IPS DF 4.7 (cell line): ENCODE data around the gene MAN2A1.

ENCODE experiments used
- DNase-seq: peaks from one replicate; pipeline ENCODE4 v3.0.0-alpha.2; 2013; ENCODE audit warnings: low spot score; ENCODE audit errors: extremely low read depth

MAN2A1 gene

DNA sequence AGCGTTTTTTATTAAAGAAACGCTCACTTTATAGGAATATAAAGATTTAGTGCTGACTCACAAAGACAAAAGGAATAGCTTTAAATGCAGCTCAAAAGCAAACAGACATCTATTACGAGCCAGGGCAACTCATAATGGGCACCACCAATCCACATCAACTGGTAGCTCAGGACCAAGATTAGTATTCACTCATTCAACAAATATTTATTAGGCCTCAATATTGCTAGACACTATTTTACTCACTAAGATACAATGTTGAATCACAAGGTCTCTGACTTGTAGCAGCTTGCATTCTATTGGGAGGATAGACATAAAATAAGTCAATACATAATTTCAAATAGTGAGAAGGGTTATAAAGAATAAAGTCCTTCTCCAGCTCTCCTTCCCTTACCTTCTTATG is 8.0 kb upstream of the MAN2A1 start:
- no peak for DNase-seq

DNA sequence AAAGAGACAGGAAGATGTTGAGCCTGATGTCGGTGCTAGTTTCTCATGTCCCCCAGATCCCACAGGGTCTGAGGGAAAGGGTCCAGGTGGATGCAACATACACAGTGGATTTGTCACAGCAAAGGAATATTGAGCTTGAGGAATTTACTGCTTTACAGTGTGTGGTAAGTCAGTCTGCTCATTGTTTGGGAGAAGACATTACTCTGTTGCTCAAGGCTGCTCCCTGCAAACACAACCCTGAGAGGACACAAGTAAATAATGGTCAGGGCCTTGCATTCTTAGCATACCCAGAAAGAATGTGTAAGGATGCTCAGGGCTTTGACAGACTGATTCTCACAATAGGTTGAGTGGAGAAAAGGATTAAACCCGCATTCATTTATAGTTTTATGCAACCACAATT is 7.3 kb upstream of the MAN2A1 start:
- no peak for DNase-seq

DNA sequence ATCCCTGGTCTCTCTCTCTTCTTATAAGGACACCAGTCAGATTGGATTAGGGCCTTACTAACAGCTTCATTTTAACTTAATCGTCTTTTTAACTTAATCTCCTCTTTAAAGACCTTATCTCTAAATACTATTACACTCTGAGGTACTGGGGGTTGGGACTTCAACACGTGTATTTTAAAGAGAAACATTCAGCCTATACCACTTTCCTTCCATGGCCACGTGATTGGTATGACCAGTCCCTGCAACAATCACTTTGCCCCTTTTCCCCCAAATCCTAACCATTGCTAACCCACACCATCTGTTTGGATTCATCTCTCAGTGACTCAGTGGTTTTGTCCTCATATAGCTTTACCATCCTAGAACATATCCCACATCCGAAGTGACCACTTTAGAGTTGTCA is 3.8 kb upstream of the MAN2A1 start:
- DNase-seq: no peak

DNA sequence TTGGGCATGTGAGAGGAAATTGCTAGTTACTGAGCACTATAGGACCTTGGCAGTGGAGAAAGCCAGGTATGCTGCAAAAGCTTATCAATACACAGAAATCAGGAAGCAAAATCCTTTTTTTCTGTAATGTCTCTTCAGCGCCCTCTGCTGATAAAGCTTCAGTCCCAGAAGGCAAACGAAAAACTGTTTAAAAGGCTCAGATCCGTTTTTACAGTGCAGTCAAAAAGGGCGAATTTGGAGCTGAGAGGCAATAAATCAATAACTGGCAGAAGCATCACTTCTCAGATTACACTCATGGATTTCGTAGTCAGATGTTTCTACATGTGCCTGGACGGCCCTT is 1.1 kb upstream of the MAN2A1 start:
- peak; percentile 49 for DNase-seq

DNA sequence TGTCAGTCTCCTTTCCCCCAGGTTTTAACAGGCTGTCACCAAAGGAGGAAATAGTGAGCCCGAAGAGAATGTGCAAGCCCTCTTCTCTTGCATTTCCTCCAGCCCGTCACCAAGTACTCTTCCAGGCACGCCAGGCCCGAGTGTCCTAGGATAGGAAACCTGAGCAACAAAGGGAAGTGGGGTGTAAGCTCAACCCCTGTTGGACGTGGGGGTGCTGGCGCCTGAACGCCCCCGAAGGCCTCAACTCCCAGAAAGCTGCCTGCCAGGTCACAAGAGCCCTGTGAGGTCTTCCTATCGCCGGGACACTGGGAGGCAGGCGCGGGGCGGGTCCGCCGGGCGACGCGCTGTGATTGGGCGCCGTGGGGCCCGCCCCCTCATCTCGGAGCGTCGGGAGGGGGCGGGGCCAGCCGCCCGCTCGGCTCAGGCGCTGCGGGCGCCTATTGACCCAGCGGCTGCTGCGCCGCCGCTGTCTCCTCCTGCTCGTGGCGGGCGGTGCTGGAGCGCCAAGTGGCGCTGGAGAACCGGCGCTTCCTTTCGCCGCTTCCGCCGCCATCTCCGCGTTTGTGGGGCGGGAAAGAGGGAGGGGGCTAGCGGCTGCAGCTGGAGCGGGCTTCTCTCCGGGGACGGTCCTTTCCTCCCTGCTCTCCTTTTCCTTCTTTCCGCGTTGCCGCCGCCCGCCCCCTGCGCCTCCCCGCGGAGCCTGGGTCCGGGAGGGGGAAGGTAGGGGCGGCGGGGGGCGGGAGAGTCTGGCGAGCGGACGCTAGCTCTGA is 572 bp upstream of the MAN2A1 start:
- DNase-seq: no peak

DNA sequence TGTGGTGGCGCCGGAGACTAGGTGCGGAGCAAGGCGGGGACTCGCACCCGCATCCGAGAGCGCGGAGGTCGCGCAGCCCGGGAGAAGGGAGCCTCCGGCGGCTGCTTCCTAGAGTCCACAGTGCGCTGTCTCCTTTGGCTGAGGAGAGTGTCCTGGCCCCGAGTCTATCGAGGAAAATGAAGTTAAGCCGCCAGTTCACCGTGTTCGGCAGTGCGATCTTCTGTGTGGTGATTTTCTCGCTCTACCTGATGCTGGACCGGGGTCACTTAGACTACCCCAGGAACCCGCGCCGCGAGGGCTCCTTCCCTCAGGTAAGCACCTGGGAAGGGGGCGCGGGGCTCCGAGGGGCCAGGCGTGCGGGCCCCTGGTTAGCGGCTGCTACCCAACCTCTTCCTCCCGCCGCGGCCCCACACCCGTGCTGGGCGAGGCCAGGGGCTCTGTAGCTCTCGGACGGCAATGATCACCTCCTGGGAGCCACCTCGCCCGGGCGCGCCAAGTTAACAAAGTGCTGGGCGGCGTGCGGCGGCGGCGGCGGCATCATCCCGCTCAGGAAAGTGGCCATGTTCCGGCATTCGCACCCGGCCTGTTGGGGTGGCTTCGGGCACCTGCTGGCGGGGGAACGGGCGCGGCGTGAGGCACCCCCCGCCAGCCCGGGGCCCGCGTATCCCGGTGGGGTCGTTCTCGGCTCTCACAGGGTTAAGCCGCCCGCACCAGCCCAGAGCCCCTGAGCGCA is 681 bp downstream of the MAN2A1 start:
- no peak for DNase-seq

DNA sequence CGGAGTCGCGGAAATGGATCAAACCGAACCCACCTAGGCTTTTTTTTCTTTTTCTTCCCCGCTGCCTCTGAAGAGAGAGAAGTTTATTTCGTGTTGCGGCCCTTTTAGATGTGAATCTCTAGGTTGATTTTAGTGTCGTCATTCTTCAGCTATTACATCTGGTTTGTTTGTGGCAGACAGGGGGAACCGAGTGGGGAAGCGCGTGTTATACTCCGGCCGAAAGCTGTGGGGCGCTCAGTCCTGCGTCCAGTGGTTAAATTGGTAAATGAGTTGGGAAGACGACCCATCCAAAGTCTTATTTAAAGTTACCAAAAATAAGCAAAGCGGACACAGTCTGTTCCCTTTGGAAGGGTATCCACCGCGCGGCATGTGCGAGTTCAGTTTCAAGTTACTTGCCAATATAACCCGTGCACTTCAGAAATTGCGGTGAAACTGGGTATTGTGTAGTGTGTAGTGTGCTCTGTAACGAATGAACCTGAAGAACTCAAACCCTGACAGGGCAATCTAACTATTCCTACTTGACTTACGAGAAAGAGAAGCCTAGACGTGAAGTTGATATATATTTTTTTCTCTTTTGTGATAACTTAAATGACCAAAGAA is 1.3 kb downstream of the MAN2A1 start:
- DNase-seq: no peak

DNA sequence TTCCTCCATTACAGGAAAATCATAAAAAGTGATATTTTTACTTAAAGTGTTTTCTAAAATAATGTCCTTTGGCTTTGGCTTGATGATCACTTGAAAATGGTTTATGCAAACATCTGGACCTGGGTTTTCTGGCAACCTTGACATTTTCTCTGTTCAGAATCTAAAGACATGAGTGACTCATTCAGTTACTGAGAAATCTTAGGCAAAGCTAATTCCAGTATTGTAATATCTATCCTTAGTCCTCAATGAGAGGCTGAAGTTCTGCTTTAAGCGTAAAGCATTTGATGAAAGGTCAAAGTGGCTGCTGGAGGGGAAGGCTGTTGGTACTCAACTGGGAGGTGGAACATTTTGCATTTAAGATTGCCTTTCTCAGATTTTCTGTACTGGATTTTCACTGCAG is 2.3 kb downstream of the MAN2A1 start:
- no peak for DNase-seq

DNA sequence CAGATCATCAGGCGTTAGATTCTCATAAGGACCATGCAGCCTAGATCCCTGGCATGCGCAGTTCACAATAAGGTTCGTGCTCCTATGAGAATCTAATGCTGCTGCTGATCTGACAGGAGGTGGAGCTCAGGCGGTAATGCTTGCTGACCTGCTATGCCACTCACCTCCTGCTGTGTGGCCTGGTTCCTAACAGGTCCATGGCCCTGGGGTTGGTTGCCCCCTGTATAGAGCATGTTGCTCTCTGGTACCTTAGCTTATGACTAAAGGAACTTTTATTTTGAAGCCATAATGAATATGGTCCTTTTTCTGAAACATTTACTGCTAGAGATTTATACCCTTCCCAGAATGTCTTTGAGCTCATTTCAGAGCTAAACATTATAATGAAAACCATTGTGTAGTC is 3.1 kb downstream of the MAN2A1 start:
- no peak for DNase-seq

DNA sequence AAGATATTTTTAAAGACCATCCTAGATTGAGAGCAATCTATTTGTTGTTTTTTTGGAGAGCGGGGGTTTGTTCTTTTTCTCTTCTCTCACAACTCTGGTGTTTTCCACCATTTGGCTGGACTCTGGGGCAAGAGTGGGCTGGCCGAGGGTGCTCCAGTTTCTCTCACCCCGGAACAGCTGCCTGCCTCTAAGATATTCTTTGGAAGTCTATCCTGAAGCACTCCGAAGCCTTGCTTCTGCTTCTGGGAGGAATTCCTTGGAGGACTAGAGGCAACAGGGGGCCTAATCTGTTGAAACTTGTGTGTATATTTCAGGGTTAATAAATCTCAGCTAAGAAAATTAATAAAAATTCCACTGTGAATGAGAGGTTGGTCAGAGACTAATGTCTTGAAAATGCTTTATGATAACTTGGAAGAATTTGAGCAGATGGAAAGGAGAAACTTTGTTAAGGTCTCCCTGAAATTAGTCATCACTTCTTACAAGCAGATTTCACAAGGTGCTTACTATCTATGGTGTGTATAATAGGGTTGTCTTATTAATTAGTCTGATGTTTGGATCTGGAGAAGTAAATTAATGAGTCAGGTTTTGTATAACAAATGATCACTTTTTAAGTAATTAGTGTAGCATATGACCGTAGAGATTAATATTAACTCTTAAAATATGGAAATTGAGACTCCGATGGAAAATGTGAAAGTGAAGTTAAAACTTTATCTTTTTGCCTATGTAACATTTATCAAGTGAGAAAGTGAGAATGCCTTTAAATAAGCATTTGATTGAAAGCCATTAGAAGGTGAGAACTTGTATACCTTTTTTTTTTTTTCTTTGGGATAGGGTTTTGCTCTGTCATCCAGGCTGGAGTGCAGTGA is 4.0 kb downstream of the MAN2A1 start:
- DNase-seq: no peak

DNA sequence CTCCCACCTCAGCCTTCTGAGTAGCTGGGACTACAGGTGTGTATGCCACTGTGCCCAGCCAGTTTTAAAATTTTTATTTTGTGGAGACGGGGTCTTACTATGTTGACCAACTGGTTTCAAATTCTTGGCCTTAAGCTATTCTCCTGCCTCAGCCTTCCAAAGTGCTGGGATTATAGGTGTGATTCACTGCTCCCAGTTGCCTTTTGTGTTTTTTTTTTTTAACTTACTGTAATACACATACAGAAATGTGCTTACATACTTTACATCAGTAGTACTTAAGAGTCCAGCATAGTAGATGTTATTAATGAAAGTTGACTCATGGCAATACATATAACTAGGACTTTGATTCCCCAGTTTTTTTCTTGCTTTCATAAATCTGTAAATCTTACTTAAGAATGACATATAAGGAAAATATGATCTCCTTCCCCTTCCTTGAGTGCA is 4.7 kb downstream of the MAN2A1 start:
- no peak for DNase-seq

DNA sequence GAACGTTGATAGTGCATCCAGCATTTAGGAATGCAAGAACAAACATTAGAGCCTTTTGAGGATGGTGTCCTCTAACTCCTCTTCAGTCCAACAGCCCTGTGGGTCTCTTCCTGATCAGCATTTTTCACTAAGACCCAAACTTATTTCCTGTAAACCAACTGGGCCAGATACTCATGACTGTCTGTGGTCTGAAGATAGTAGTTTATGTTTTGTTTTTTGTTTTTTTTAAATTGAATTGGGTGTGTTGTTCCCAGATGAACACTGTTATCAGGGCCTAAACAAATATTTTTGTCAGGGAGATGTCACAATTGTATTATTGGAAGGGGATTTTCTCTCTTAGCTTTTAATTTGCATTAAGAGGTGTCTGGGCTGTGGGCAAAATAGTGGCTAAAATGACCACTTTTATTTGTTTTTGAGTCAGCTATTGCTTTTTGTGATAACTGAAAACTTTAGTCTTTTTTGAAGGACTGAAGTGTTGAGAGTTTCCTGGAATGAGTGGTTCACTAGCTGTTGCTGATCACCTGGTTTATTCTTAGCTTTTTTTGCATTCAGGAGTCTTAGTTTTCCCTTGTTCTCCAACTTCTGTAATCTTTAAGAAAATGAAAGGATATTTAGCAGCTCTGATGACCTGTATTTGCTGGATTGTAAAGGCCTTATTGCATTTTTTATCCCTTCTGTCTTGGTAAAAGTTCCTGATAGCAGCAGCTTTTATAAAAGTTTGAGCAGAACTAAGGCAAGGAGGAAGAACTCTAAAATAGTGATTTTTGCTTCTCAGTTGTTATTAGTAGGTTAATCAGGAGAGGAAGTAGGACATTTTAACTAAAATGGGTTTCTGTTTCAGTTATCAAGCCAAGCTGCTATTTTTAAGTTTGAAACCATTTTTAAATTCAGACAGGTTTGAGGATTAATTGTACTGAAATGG is 5.5 kb downstream of the MAN2A1 start:
- no peak for DNase-seq

DNA sequence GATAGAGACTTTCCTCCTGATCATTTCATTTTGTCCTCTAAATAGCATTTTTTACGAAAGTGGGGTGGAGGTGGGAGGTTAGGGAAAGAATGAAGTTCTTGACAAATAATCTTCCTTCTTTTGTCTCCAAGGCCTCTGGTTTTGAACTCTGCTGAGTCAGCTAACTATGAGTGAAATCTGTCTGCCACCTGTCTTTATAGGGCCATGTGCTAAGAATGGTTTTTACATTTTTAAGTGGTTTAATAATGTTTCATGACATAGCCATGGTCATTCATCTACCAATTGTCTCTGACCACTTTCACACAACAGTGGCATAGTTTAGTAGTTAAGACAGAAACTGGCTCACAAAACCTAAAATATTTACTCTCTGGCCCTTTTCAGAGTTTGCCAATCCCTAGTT is 7.6 kb downstream of the MAN2A1 start:
- no peak for DNase-seq

DNA sequence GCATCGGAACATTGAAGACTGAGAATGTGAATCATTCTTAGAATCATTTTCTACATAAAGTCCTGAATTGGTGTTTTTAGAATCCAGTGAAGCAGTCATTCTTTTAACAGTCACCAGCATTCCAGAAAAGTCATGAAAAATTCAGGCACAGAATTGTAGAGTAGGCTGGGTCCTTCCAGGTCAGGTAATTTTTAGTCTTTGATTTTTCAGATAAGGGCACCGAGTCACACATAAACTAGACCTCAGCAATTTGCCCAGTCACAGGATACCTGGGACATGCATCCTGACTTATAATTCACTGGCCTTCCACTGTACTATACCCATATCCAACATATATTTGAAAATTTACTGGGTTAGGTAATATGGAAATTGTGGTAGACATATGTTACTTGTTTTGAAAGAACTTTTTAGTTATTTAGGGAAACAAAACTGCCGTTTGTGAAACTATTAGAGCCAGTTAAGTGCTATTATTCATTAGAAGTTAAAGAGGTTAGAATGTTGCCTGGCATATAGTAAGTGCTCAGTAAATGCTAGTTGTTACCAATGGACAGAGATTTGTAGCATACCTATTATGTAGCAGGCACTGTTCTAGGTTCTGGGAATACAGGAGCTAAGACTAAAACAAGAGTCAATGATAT is 10.9 kb downstream of the MAN2A1 start:
- no peak for DNase-seq

DNA sequence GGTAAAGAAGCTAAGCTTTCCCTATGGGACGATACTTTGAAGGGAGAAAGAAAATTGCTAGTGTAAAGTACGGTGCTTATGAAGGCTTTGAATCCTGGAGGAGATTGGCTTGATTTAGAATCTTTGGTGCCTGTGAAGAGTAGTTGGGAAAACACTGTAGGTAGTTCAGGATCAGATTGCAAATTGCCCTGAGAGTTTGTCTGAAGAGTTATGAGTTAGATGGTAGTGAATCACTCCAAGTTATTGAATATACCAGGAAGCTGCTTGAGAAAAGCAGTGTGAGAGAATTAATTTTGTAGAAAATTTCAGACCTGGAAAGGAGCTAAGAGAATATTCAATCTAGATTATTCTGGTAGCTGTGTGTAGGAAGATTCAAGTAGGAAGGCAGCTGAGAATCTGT is 11.5 kb downstream of the MAN2A1 start:
- no peak for DNase-seq

DNA sequence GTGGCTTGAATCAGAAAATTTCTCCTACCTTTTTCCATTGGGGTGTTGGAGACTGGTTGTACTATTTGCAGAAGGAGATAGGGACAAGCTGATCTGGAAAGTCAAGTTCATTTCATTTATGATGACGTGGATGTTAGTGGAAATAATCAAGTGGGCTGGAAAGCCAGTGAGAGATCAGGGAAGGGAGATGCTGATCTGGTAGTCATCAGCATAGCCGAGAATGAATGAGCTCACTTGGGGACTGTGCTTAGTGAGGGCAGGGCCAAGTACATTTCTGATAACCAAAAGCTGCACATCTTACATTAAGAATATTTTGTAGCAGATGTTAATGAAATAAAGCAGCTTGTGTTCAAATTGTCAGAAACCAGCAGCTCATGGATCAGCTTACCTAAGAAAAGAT is 12.1 kb downstream of the MAN2A1 start:
- no peak for DNase-seq

DNA sequence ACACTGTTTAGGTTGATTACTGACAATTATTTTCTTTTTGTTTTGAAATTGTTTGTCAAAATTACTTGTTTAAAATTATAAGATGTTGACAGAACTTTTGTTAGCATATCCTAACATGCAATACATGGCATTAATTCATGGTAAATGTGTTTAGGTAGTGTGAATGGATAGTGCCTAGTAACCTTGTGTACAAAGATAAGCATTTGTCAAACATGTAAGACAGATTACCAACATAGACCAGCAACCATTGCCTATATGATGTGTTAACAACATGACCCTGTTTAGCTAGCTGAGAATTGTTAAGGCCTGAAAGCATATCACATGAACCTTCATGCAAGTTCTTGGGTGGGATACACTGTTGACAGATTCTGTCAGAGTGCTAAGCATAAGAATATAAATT is 13.4 kb downstream of the MAN2A1 start:
- DNase-seq: no peak

DNA sequence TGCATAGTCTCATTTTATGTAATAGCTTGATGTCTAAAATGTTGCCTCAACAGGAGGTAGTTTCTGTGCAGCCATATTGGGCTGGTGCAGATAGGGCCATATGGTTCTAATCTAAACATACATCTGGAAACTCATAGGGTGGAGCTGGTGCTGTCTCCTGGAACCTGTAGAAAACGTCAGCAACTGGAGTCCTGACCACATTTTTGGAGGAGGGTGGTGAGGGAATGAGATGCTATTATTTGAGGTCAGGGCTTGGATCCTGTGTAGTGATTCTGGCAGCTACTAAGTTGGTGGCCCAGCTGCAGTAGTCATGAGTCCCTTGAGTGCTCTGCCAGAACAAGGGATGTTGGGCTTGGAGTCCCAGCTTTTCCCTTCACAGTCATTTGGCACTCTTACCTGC is 14.1 kb downstream of the MAN2A1 start:
- no peak for DNase-seq

DNA sequence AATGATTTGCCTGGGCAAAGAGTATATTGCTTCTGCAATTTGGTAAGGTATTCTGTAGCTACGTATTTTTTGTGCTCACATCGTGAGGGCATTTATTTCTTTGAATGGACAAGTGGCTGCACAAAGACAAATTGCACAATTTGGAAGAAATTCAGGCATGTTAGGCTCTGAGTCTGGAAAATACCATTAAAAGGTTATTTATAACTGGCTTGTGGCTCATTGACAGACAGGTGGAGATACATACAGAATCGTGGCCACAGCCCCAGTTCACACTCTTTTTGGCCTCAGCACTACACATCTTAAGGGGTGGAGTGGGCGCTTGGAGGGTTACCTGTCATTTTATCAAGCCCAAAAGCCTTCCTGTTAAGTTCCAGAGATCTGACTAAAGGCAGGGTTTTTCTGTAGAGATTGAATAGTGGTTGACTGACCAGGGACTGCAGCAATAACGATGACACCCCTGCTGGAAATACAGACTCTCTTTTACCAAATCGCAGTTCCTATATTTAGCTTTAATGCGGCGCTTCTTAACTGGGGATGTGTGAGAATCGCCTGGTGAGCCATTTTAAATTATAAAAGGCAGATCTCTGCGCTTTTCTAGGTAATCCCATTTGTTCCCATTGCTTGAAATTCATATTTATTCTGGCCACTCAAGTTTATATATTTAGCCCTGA is 14.7 kb downstream of the MAN2A1 start:
- DNase-seq: no peak

DNA sequence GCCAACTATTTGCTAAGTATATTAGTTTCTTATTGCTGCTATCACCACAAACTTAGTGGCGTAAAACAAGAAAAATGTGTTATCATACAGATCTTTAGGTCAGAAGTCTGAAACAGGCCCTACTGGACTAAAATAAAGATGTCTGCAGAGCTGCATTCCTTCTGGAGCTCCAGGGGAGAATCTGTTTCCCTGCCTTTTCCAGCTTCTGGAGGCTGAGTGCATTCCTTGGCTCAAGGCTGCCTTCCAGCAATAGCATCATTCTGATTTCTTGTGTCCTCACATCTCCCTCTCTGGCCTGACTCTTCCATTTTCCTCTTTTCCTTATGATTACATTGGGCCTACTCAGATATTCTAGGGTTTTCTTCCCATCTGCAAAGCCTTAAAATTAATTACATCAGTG is 15.9 kb downstream of the MAN2A1 start:
- DNase-seq: no peak
